GM12891 (cell line): Measurements from ENCODE around the gene LOC101059915.
"Not testable (repeated sequence)": the region's sequence is repeated elsewhere in the genome, so short reads cannot be mapped to it uniquely, and the experiment has no call there.

Source experiments
- PAX5 ChIP-seq: IDR thresholded peaks from 2 replicates; pipeline ENCODE4 v1.6.1; 2011; ENCODE audit warnings: low read length, moderate library complexity, mild to moderate bottlenecking; ENCODE audit not compliant: insufficient read depth, severe bottlenecking
- POLR2A ChIP-seq: IDR thresholded peaks from 2 replicates; pipeline ENCODE4 v1.6.1; 2011; ENCODE audit warnings: low read depth, low read length, control low read depth
- POLR2AphosphoS5 ChIP-seq: IDR thresholded peaks from 2 replicates; pipeline ENCODE4 v1.6.1; 2011; ENCODE audit warnings: low read depth, low read length, control low read depth
- POU2F2 ChIP-seq: IDR thresholded peaks from 2 replicates; pipeline ENCODE4 v1.6.1; 2011; ENCODE audit warnings: low read depth, mild to moderate bottlenecking, control low read depth, low read length, moderate library complexity
- SPI1 ChIP-seq: IDR thresholded peaks from 2 replicates; pipeline ENCODE4 v1.6.1; 2011; ENCODE audit warnings: low read depth, low read length, control low read depth
- TAF1 ChIP-seq: IDR thresholded peaks from 2 replicates; pipeline ENCODE4 v1.6.1; 2011; ENCODE audit warnings: low read depth, low read length, control low read depth

GRCh38 chrX:71664202-71664601, 3.1 kb upstream of the LOC101059915 start:
- not testable (repeated sequence) for TF ChIP-seq POLR2AphosphoS5, POLR2A, TAF1, SPI1, POU2F2, PAX5
